Transverse colon (tissue), 3 donors: ENCODE results near the gene DIPK1B.

Experiments
- CTCF ChIP-seq, 5 experiments: fragments of 200-600 bp in 3 of 5; fragments of 450-650 bp in 2 of 5; sonication (generic) in 3 of 5; IDR thresholded peaks; 1 replicate in 2 of 5; 2 replicates in 3 of 5; pipeline ENCODE4 v1.5.1; 2016 to 2017; ENCODE audit warnings: antibody characterized with exemption in 5 of 5, inconsistent platforms in 3 of 5, mild to moderate bottlenecking in 2 of 5, moderate library complexity in 1 of 5
- EP300 ChIP-seq: sonication (generic); formaldehyde crosslinking; IDR thresholded peaks from one replicate; pipeline ENCODE4 v1.6.1; 2017; ENCODE audit warnings: antibody characterized with exemption, low read depth
- POLR2A ChIP-seq: fragments of 450-650 bp; IDR thresholded peaks from one replicate; pipeline ENCODE4 v1.6.1; 2016; ENCODE audit warnings: antibody characterized with exemption, mild to moderate bottlenecking, moderate library complexity

DNA sequence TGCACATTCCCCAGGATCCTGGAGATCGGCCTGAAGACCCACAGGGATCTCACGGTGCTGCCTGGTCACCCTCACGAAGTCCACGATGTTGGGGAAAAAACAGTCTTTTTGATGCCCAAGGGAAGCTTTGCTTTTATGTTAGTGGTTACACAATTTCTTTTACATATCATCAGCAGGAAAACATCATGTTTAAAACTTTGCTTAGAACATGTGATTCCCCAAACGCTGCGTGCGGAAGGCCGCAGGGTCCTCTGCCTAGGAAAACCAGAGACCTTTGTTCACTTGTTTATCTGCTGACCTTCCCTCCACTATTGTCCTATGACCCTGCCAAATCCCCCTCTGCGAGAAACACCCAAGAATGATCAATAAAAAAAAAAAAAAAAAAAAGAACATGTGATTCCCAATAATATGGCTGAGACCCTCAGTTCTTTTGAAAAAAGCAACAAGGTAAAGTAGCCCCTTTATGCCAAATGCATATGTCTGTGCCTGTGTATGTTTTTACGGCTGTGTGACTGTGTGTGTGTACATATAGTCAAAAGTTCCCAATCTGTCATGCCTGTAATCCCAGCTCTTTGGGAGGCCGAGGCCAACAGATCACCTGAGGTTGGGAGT is 13.6 kb upstream of the DIPK1B start:
- no peak for TF ChIP-seq POLR2A
- no peak for TF ChIP-seq CTCF (IDR thresholded peaks at IDR 0.05)
- no peak for TF ChIP-seq EP300
